ENCODE measurements around the gene EYS.
"Not testable (repeated sequence)": the region's sequence is repeated elsewhere in the genome, so short reads cannot be mapped to it uniquely, and the experiment has no call there.

Gene EYS

DNA sequence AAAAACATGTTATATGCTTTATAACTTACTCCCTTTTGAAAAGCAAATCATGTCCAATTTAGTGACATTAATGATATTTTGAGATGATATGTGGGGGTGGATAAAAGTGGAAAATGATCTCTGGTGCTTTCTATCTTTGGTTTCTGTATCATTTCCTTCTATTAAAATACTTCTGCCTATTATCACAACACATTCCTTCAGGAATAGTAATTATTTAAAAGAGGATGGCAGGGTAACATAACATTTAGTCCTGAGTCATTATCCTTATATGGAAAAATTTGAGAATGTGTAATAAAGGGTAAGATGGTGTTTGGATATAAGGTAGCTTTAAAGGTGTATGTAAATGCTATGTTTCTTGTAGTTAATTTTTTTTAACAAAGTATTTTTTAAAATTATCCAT, 1413.7 kb downstream of the EYS start:
- FAIRE-seq (no peak), DNase-seq (ENCODE audit: extremely low spot score, insufficient read length, low read depth) (no peak)

DNA sequence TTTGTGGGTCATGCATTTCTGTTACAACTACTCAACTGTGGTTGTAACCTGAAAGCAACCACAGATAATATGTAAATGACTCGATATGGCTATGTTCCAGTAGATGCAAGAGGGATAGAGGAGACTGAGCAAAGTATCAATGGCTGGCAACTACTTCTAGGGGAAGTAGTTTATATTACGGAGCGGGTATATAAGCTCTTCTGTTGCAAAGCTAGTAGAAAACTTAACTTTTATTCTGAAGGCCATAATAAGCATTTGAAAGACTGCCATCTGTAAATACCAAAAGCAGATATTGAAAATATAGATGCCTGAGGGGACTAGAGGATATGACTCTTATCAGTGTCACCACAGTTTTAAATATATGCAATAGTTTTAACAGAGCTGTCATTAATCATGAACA, 1416.2 kb downstream of the EYS start:
- FAIRE-seq (no peak), DNase-seq (ENCODE audit: extremely low spot score, insufficient read length, low read depth) (no peak)

DNA sequence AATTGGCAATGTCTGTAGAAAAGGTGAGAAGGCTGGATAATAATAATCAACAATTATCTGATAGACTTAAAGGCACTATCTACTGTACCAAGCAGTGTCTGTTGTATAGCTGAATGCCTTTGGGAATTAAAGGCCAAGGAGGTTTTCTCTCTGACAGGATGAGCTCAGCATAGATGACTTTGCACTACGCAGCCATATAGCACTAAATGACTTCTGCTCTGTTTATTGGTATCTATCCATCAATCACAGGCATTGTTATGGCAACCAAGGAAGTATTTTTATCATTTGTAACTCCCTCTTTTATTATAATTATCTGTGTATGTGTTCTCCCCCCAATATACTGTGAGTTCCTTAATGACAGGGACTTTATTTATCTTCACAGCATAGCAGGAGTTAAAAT, 1417.1 kb downstream of the EYS start:
- DNase-seq (ENCODE audit: extremely low spot score, insufficient read length, low read depth) (no peak), FAIRE-seq (no peak)

DNA sequence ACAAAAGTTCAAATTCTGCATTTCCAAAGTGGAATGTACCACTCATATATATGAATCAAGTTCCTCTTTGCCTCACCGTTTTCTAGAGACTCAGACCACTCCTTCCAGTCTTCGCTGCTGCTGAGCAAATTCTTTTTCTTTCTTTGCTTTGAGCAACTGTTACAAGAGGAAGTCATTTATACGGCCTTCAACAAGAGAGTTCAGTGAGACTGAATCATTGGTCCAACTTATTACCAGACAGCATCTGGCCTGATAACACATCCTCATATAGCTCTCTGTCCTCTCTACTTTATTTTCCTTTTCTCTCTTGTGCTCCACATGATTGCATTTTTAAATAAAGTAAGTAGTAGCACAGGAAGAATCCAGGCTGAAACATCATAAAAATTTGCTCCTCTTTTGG, 1418.7 kb downstream of the EYS start:
- no peak for FAIRE-seq
- no peak for DNase-seq (ENCODE audit: extremely low spot score, insufficient read length, low read depth)

DNA sequence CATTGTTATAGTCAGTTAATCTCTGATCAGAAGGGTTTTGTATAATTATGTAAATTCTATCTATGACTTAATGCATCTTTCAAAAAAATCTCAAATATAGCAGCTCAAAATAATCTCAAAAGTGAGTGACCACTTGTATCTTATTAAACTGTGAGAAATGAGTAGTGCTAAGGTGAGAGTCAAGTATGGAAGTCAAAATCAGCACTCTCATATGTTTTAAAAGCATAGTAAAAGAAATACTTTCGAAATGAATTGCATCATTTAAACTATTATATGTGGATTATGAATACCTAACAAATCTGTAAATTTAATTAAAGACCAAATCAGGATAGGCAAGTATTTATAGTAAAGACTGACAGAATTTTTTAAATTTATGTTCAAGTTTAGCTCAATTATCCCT, 1425.9 kb downstream of the EYS start:
- FAIRE-seq: no peak
- no peak for DNase-seq (ENCODE audit: extremely low spot score, insufficient read length, low read depth)

GRCh38 chr6:64280569-64280968, 1426.5 kb downstream of the EYS start:
- FAIRE-seq (no peak), DNase-seq (ENCODE audit: extremely low spot score, insufficient read length, low read depth) (no peak)

DNA sequence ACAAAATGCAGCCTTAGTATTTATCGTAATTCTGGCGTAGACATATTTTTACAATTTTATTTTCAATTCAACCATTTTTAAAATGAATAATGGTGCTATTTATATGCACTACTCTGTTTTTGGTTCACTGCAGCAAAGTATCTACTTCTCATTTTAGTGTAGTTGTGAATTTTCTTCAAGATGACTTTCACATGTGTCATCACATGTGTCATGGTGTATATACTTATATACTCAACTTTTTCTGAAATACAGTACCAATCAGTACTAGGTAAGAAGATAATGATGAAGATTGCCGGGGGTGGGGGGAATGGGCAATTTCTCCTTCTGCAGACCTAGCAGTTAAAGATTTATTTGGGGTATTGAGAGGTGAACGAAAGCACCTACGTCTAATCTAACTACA, 1436.9 kb downstream of the EYS start:
- DNase-seq (ENCODE audit: extremely low spot score, insufficient read length, low read depth): no peak
- FAIRE-seq: no peak

DNA sequence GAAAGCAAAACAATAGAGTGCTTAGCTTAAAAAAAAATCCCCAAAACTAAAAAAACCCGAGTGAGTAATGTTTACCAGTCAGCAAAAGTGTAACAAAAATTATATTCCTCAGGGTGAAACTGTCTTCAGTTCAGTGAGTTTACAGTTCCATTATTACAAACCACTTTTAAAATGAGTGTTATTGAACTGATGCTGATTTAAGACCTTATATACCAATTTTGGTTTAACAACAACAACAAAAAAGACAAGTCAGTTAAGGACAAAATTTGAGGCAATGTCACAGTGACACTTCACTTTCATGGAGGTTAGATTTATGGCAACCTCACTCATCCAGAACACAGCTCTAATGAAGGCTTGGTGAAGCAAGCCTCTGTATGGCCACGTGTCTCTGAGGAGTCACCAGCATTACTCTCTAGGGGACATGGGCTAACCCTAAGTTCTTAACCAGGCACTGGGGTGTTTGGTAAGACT, 1440.6 kb downstream of the EYS start:
- FAIRE-seq: peak; percentile 47

GRCh38 chr6:64263778-64264177, 1443.2 kb downstream of the EYS start:
- FAIRE-seq (no peak), DNase-seq (ENCODE audit: extremely low spot score, insufficient read length, low read depth) (no peak)

More for the DNA sequence above, 1440.6 kb downstream of the EYS start:
- no peak for DNase-seq (ENCODE audit: extremely low spot score, insufficient read length, low read depth)

- no peak for DNase-seq (ENCODE audit: extremely low spot score, insufficient read length, low read depth)
- FAIRE-seq: no peak
Observed at GRCh38 chr6:64259372-64259771, 1447.7 kb downstream of the EYS start.

GRCh38 chr6:64258752-64259151, 1448.3 kb downstream of the EYS start:
- FAIRE-seq (no peak), DNase-seq (ENCODE audit: extremely low spot score, insufficient read length, low read depth) (no peak)

- DNase-seq (ENCODE audit: extremely low spot score, insufficient read length, low read depth) (no peak), FAIRE-seq (no peak)
Observed at GRCh38 chr6:64258302-64258701, 1448.7 kb downstream of the EYS start.

GRCh38 chr6:64257586-64257985, 1449.4 kb downstream of the EYS start:
- no peak for FAIRE-seq
- DNase-seq (ENCODE audit: extremely low spot score, insufficient read length, low read depth): no peak

GRCh38 chr6:64256483-64256882, 1450.5 kb downstream of the EYS start:
- no peak for FAIRE-seq
- DNase-seq (ENCODE audit: extremely low spot score, insufficient read length, low read depth): no peak

DNA sequence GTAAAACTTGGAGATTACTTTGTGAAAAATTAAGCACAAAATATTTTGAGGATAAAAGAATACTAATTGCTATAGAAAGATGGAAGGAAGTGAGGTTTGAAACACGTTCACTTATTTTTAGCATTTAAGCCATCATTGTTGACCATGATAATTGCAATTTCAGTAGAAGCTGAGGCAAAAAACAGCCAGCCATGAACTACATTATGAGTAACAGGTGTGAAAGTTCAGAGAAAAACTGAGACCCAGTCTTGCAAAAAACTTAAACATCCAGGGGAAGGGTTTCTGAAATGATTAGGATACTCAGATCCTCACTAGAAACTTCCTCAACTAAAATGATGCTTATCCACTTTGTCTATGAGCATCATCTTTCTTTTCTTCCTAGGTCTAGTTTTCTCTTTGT, 1452.0 kb downstream of the EYS start:
- FAIRE-seq: no peak
- DNase-seq (ENCODE audit: extremely low spot score, insufficient read length, low read depth): no peak

GRCh38 chr6:64254558-64254957, 1452.5 kb downstream of the EYS start:
- no peak for FAIRE-seq
- no peak for DNase-seq (ENCODE audit: extremely low spot score, insufficient read length, low read depth)

DNA sequence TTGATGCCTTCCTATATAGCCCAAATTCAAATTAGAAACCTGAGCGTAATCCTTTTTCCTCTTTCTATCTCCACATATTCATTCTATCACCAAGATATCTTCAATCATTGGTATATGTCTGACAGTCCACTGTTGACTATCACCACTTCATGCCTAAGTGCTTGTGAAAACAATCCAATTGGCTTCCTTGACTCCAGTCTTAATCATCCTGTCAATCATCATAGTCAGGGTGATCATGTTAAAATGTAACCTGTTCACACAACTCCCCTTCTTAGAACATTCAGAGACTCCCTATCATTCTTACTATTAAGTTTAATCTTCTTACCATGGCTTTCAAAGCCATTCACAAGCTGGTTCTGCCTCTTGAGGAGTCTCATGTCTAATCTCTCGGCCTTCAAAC, 1454.8 kb downstream of the EYS start:
- FAIRE-seq (no peak), DNase-seq (ENCODE audit: extremely low spot score, insufficient read length, low read depth) (no peak)

- FAIRE-seq (no peak), DNase-seq (ENCODE audit: extremely low spot score, insufficient read length, low read depth) (no peak)
Observed at GRCh38 chr6:64250126-64250525, 1456.9 kb downstream of the EYS start.

GRCh38 chr6:64249115-64249514, 1457.9 kb downstream of the EYS start:
- DNase-seq (ENCODE audit: extremely low spot score, insufficient read length, low read depth): no peak
- no peak for FAIRE-seq

GRCh38 chr6:64243618-64244017, 1463.4 kb downstream of the EYS start:
- no peak for FAIRE-seq
- no peak for DNase-seq (ENCODE audit: extremely low spot score, insufficient read length, low read depth)

DNA sequence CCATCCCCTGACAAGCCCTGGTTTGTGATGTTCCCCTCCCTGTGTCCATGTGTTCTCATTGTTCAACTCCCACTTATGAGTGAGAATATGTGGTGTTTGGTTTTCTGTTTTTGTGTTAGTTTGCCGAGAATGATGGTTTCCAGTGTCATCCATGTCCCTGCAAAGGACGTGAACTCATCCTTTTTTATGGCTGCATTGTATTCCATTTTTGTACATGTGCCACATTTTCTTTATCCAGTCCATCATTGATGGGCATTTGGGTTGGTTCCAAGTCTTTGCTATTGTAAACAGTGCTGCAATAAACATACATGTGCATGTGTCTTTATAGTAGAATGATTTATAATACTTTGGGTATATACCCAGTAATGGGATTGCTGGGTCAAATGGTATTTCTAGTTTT, 1468.1 kb downstream of the EYS start:
- not testable (repeated sequence) for FAIRE-seq; DNase-seq (ENCODE audit: extremely low spot score, insufficient read length, low read depth)

DNA sequence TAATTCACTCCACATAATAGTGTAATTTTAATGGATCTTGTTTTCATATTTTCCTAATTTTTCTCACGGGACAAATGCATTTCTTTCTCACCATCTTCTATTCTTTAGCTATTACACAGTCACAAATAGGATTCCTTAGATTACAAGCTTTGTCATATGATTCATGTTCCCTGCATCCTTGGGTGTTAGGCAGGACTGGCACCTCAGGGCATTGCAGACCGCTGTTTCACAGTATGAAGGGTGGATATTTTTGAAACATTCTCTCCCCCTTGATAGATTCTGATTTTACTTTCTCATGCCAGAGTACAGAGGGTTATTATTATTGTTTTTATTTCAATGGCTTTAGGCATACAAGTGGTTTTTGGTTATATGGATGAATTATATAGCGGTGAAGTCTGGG, 1469.0 kb downstream of the EYS start:
- FAIRE-seq (no peak), DNase-seq (ENCODE audit: extremely low spot score, insufficient read length, low read depth) (no peak)

DNA sequence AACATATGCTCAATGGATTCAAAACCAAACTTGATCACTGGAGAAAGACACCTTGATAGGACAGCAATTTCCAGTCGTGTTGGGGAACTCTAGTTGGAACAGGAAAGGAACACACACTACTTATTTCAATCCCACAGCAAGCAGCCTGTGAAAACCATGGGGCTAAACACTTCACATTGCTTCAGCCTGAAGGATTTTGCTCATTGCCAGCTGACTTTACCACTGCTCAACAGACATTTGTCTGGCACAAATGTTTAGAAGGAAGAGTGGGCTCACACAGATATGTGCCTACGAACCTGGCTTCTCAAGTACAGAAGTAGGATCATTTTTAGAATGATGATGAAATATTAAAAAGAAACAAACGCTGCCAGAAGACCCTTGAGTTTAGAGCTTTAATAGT, 1473.3 kb downstream of the EYS start:
- DNase-seq (ENCODE audit: extremely low spot score, insufficient read length, low read depth) (no peak), FAIRE-seq (no peak)

Data from GM18507 (cell line).